NCI-H748 (cell line): ENCODE data around the gene METTL2B.
"Not testable (repeated sequence)": the region's sequence is repeated elsewhere in the genome, so short reads cannot be mapped to it uniquely, and the experiment has no call there.

Source experiments
- DNase-seq: peaks from one replicate; lab custom pipeline; 2025; ENCODE audit not compliant: unreplicated experiment; lab: John Stamatoyannopoulos, UW

The METTL2B gene

DNA sequence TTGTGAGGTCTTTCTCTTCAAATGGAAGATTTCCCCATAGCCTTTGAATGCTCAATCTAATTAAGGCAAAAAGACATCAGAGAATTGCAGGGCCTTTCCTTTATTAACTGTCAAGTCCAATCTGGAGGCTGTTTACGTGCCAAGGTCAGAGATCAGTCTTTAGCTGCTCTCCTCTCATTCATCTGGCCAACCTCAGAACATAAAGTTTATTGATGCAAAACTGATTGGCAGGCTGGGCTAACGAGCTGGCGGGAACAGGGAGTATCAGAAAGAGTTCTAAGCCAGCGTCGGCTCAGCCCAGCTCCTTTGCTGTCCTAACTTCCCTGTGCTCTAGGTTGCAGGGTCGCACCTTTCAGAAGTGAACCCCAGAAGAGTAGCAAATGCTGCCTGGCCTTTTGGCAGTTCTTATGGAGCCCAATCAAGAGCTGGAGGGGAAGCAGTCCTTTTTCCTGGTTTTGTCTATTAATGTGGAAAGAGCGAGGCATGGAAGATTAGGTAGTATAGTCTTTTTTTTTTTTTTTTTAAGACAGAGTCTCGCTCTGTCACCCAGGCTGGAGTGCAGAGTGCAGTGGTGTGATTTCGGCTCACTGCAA lies 47.5 kb downstream of the METTL2B start:
- not testable (repeated sequence) for DNase-seq

DNA sequence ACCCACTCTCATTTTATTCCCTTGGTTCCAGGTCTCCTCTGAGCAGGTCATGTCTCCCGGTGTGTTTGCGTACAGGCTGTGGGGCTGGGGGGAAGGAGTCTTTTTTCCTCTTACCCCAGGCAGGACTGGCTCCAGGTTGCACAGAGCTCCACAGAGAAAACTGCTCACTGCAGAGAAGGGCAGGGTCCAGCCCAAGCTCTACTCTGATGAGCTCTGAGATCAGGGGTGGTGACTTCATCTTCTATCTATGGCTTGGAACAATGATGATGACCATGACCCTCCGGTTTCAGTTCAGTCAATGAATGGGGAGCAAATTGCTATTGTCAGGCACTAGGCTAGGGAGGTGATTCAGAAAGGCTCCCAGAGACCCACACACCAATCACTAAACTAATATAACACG lies 49.0 kb downstream of the METTL2B start:
- DNase-seq: peak; percentile 13

- not testable (repeated sequence) for DNase-seq
These were observed 49.5 kb downstream of the METTL2B start for GRCh38 chr7:128526062-128526466.

GRCh38 chr7:128529191-128529590 lies 52.6 kb downstream of the METTL2B start:
- DNase-seq: not testable (repeated sequence)

- peak; percentile 56 for DNase-seq
These were observed 53.7 kb downstream of the METTL2B start for GRCh38 chr7:128530121-128530854.

DNA sequence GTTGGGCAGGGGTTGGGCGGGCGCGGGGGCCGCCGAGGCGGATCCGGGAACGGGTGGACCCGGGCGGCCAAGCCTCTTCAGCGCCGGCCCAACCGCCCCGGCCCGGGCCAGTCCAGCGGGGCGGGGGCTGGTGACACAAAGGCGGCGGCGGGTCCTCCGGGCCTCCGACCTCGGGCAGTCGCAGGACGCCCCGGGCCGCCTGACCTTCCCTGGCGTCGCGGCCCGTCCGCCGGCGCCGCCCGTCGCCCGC lies 54.2 kb downstream of the METTL2B start:
- no peak for DNase-seq

- DNase-seq: peak; percentile 88
These were observed 54.8 kb downstream of the METTL2B start for GRCh38 chr7:128531105-128531954.

DNA sequence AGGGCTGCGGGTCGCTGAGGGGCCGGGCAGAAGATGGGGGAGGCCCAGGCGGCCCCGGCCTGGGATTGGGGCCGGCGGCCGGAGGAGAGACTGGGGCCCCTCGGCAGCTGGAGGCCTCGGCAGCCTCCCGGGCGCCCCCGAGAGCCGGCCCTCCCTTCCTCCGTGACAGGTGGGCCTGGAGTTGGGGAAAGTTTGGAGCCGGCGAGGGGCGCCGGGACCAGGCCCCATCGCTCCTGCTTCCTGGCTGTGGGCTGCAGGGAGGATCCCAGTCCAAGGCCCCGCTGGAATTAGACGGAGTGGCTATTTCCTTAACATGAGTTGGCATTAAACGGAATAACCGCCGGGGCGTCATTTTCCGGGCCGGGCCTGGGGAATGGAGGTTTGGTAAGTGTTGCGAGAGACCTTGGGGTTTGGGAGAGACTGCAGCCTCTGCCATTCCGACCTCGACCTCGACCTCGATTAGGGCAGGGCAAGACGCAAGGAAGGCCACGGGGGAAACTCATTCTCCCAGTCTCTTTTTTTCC lies 55.5 kb downstream of the METTL2B start:
- not testable (repeated sequence) for DNase-seq

GRCh38 chr7:128532956-128533355 lies 56.4 kb downstream of the METTL2B start:
- DNase-seq: not testable (repeated sequence)

GRCh38 chr7:128537410-128537809 lies 60.9 kb downstream of the METTL2B start:
- not testable (repeated sequence) for DNase-seq

DNA sequence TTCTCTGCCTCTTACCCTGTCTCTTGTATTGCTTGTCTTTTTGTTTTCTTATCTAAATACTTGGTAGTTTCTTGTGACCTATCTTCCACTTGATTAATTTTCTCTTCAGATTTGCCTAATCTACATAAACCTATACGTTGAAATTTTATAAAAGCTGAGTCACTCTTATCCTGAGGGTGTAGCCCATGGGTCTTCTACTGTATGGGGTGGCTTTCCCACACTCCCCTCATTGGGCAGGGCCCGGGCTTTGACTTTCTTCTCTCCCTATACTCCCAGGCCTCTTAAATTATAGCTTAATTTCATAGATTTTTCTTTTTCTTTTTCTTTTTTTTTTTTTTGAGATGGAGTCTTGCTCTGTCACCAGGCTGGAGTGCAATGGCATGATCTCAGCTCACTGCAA lies 66.0 kb downstream of the METTL2B start:
- DNase-seq: not testable (repeated sequence)

- not testable (repeated sequence) for DNase-seq
These were observed 66.8 kb downstream of the METTL2B start for GRCh38 chr7:128543300-128543699.

DNA sequence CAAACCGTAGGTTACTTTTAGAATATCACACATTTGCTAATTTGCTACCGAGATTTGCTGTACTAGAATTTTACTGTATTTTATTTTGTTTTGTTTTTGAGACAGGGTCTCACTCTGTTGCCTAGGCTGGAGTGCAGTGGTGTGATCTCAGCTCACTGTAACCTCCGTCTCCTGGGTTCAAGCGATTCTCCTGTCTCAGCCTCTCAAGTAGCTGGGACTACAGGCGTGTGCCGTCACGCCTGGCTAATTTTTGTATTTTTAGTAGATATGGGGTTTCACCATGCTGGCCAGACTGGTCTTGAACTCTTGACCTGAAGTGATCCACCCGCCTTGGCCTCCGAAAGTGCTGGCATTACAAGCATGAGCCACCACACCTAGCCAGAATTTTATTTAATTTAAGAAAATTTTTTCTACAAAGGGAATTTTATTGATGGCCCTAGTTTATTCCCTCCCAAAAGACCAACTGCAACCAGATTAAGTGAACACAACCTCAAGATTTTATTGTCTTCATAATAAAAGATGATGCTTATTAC lies 69.8 kb downstream of the METTL2B start:
- DNase-seq: not testable (repeated sequence)

DNA sequence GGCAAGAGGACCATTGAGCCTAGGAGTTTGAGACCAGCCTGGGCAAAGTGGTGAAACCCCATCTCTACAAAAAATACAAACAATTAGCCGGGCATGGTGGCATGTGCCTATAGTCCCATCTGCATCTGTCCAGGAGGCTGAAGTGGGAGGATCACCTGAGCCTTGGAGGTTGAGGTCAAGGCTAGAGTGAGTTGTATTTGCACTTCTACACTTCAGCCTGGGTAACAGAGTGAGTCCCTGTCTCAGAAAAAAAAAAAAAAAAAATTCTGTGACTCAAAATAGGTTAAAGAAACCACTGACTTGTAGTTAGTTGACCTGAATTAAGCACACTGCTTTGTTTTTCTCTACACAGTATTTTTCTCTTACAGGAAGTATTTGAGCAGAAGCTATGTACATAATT lies 74.4 kb downstream of the METTL2B start:
- no peak for DNase-seq

DNA sequence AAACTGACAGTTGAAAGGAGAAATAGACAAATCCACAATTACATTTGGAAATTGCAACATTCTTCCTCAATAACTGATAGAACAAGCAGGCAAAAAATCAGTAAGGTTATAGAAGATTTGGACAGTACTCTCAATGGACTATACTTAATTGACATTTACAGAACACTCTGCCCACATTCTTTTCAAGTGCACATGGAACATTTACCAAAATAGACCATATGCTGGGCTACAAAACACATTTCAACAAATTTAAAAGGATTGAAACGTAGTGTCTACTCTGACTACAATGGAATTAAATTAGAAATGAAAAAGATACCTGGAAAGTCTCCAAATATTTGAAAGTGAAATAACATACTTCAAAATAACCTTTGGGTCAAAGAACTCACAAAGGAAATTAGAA lies 77.8 kb downstream of the METTL2B start:
- DNase-seq: not testable (repeated sequence)
